Sigmoid colon (tissue), 4 donors: Measurements from ENCODE around the gene TLL2.

Experiments
- EP300 ChIP-seq, 4 donors: sonication (generic); formaldehyde crosslinking; IDR thresholded peaks; one replicate each; pipeline ENCODE4 v1.6.1; 2017; ENCODE audit warnings: antibody characterized with exemption in 4 of 4
- POLR2AphosphoS5 ChIP-seq, 4 donors: sonication (generic); formaldehyde crosslinking; IDR thresholded peaks; one replicate each; pipeline ENCODE4 v1.6.1; 2017; ENCODE audit warnings: antibody characterized with exemption in 4 of 4

- TF ChIP-seq EP300 (IDR thresholded peaks at IDR 0.05) (no peak), POLR2AphosphoS5 (IDR thresholded peaks at IDR 0.05) (peak; percentile 59 to 78 (median 65))
Measured at GRCh38 chr10:96416643-96417042, 97.1 kb downstream of the TLL2 start.
